ENCODE measurements around the gene ZC3H12D.

Gene ZC3H12D

DNA sequence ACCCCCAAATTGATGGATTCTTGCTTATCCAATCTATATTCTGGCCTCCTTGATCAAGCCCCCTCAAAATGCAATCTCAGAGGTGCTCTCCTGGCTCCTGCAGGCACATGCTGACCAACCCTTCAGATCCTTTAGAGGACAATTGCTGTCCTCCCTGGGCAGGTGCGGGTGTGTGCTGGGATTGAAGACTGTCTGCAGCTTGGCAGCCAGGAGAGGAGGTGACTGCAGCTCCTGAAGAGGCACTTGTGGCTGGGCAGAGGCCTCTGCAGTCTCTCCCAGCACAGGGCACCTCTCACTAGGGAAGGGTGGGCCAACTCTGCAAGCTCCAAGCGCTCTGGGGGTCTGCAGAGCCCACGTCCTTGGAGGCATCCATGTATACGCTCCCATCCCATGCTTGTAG, 56.2 kb downstream of the ZC3H12D start:
- no peak for TF ChIP-seq GATA3 (IDR thresholded peaks at IDR 0.05; ENCODE audit: low read depth, low read length)
- no peak for TF ChIP-seq GATA2 (IDR thresholded peaks at IDR 0.05; ENCODE audit: low read depth, low read length)

GRCh38 chr6:149425754-149426153, 59.1 kb downstream of the ZC3H12D start:
- no peak for TF ChIP-seq GATA2 (IDR thresholded peaks at IDR 0.05; ENCODE audit: low read depth, low read length)
- no peak for TF ChIP-seq GATA3 (IDR thresholded peaks at IDR 0.05; ENCODE audit: low read depth, low read length)

GRCh38 chr6:149425224-149425623, 59.6 kb downstream of the ZC3H12D start:
- TF ChIP-seq GATA3 (IDR thresholded peaks at IDR 0.05; ENCODE audit: low read depth, low read length) = no peak

DNA sequence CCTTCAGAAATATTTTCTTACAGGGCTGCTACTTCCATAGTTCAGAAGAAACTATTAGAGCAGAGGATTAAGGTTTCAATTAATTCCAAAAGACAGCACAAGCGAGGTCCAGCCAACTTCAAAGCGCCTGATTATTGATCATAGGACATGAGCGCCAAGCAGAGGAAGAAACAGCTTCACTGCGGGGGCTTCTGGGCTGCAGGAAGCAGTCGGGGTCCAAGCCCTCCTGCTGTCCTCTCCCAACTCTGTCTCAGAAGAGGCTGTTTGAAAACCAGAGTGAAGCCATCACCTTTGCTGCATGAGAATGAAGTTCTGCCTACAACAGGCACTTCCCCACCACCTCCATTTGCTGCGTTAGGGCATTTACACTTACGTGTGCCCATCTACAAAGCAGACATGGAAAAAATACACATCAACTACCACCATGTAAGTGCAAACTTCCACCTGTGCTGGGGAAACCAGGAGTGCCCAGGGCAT, 60.8 kb downstream of the ZC3H12D start:
- TF ChIP-seq GATA2 (IDR thresholded peaks at IDR 0.05; ENCODE audit: low read depth, low read length) = no peak
- TF ChIP-seq GATA3 (IDR thresholded peaks at IDR 0.05; ENCODE audit: low read depth, low read length) = no peak

- no peak for TF ChIP-seq GATA2 (IDR thresholded peaks at IDR 0.05; ENCODE audit: low read depth, low read length)
- no peak for TF ChIP-seq GATA3 (IDR thresholded peaks at IDR 0.05; ENCODE audit: low read depth, low read length)
Observed at GRCh38 chr6:149422581-149422980, 62.2 kb downstream of the ZC3H12D start.

DNA sequence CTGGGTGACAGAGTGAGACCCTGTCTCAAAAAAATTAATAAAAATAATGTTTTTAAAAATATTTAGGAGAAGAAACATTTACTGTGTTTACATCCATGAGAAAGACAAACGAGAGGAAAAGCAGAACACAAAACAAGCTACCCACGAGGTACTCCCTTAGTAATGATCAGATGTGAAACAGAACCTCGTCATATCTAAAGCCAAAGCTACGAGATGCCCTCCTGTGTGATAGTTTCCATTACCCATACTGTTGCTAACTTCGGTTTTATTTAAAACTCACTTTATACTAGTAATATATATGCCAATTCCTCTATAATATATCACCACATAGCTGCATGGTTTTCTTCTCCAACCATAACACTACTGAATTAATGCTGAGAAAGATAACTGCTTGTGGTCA, 63.7 kb downstream of the ZC3H12D start:
- TF ChIP-seq GATA2 (IDR thresholded peaks at IDR 0.05; ENCODE audit: low read depth, low read length) (no peak), GATA3 (IDR thresholded peaks at IDR 0.05; ENCODE audit: low read depth, low read length) (no peak)

GRCh38 chr6:149419696-149420404, 65.0 kb downstream of the ZC3H12D start:
- TF ChIP-seq GATA3 (IDR thresholded peaks at IDR 0.05; ENCODE audit: low read depth, low read length) (no peak), GATA2 (IDR thresholded peaks at IDR 0.05; ENCODE audit: low read depth, low read length) (no peak)

GRCh38 chr6:149414821-149415220, 70.0 kb downstream of the ZC3H12D start:
- no peak for TF ChIP-seq GATA2 (IDR thresholded peaks at IDR 0.05; ENCODE audit: low read depth, low read length)
- TF ChIP-seq GATA3 (IDR thresholded peaks at IDR 0.05; ENCODE audit: low read depth, low read length) = no peak

DNA sequence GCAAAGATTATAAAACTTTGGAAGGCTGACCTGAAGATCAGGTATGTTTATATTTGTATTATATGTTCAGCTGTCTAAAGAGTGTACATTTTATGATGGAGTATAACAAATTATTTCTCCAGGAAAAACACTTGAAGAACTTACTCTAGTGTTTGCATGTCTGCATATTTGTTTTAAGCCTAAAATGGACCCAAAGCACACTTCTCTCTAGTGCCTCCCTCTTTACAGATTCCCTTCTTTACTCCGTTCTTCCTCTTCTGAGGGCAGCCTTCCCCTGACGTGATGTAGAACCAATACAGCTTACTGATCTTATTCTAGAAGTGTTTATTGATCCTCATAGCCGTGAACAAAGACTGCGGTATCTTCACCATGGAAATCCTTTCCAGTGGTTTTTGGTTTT, 70.8 kb downstream of the ZC3H12D start:
- TF ChIP-seq GATA3 (IDR thresholded peaks at IDR 0.05; ENCODE audit: low read depth, low read length) = no peak
- TF ChIP-seq GATA2 (IDR thresholded peaks at IDR 0.05; ENCODE audit: low read depth, low read length) = no peak

DNA sequence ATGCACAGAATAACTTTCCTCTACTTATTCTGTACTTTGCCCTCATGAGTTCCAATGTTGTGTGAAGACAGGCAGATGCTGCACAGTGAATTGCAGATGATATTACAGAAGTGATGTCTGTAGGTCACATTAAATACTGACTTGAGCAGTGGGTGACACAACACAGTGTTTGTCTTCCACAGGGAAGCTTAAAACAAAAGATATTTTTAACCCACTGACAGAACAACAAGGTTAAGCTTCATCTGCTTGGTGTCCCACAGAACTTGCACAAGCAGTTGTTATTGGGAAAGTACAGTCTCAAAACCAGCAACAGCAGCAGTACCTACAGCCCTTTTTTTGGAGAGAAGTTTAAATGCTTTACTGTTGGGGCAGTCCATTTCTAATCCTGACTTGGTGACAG, 74.3 kb downstream of the ZC3H12D start:
- TF ChIP-seq GATA2 (IDR thresholded peaks at IDR 0.05; ENCODE audit: low read depth, low read length) (no peak), GATA3 (IDR thresholded peaks at IDR 0.05; ENCODE audit: low read depth, low read length) (no peak)

- no peak for TF ChIP-seq GATA2 (IDR thresholded peaks at IDR 0.05; ENCODE audit: low read depth, low read length)
- no peak for TF ChIP-seq GATA3 (IDR thresholded peaks at IDR 0.05; ENCODE audit: low read depth, low read length)
Observed at GRCh38 chr6:149409617-149410016, 75.2 kb downstream of the ZC3H12D start.

- TF ChIP-seq GATA2 (IDR thresholded peaks at IDR 0.05; ENCODE audit: low read depth, low read length) (no peak), GATA3 (IDR thresholded peaks at IDR 0.05; ENCODE audit: low read depth, low read length) (no peak)
Observed at GRCh38 chr6:149405823-149406765, 78.7 kb downstream of the ZC3H12D start.

DNA sequence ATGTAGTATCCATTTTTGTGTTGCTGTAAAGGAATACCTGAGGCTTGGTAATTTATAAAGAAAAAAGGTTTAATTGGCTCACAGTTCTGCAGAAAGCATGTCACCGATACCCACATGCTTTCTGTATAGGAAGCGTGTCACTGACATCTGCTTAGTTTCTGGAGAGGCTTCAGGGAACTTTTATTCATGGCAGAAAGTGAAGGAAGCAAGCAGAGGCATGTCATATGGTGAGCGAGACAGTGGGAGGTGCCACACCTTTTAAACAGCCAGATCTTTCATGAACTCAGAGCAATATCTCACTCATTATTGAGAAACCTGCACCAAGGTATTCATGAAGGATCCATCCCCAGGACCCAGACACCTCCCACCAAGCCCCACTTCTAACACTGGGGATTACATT, 81.3 kb downstream of the ZC3H12D start:
- TF ChIP-seq GATA3 (IDR thresholded peaks at IDR 0.05; ENCODE audit: low read depth, low read length) (no peak), GATA2 (IDR thresholded peaks at IDR 0.05; ENCODE audit: low read depth, low read length) (no peak)

GRCh38 chr6:149400050-149400449, 84.8 kb downstream of the ZC3H12D start, which contains the start of gene SUMO4:
Gene SUMO4 (plus strand): TSS chr6:149400262. CDS start chr6:149400392, 130 bp downstream.
- TF ChIP-seq GATA3 (IDR thresholded peaks at IDR 0.05; ENCODE audit: low read depth, low read length) (no peak), GATA2 (IDR thresholded peaks at IDR 0.05; ENCODE audit: low read depth, low read length) (no peak)

All from SH-SY5Y (cell line).